ENCODE data around the gene ELF5. TPM values are rescaled to one million over a fixed set of nuclear protein-coding genes. Genes with fewer than 3 reads are reported as not detected.

ELF5 gene
- total and polyA plus RNA-seq, 2 of the 13 experiments (the other 11 are each of a cell fraction or from before 2014, with no cell fraction given), result 0.51 to 2.6 TPM

GRCh38 chr11:34438529-34439507, 74.8 kb downstream of the ELF5 start, which contains the start of gene CAT (continued):
- TF ChIP-seq ZNF710 (CRISPR knock-in tag; IDR thresholded peaks at IDR 0.05; ENCODE audit: borderline replicate concordance), result peak; percentile 78; the same call in 1 of the 2 replicates

DNA sequence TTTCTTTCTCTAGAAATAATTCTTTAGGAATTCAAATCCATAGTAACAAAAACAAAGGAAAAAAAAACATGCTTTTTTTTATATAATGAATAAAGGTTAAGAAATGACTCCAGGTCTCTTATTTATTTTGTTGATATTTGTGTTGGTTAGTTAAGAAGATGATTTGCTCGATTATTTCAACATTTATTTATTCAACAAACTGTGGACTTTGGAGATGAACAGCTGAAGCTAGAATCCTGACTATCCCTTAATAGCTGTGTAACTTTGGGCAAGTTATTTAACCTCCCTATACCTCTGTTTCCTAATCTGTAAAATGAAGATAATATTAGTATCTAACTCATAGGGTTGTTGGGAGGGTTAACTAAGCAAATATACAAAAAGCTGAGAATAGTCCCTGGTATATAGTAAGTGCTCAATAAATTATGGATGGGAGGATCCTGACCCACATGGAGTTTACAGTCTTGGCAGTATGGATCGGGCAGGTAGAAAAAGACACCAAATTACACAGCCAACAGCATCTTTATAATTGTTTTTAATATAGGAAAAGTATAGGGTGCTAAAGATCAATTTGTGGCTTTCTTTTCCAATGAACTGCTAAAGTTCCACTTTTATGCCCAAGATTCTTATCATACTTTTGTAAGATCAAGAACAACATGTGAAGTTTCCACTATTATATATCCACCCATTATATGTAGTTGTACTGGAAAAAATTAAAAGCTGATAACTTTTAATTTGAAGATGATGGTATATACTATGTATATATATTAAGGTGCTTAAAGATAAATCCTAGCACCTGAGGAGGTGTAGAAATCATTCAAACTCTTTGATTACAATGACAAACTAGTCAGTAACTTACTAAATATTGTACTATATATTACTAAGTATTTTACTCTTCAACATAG, 76.1 kb downstream of the ELF5 start:
- intact Hi-C loops (cut with micrococcal nuclease; ENCODE audit: unreplicated experiment), result loop anchor here (2.0 to 5.0 kb wide), 2 partner anchors 71 to 80 kb away; partner anchors contain the start of gene ABTB2
- H4K20me1 ChIP-seq (ENCODE audit: insufficient read depth, low read length), result peaks cover 4% of the 10 kb centered on the region; the same call in 1 of the 2 replicates
- H3K4me2 ChIP-seq (ENCODE audit: low read depth, low read length), result peak overlapping the region; percentile 86
- H3K9me3 ChIP-seq (ENCODE audit: low read length), result no peaks in the 10 kb centered on the region
- H3K79me2 ChIP-seq (ENCODE audit: insufficient read depth, low read length), result peaks cover 31% of the 10 kb centered on the region
- WGBS (ENCODE audit: low lambda C conversion rate), result 50% methylated on average over 2 of the region's 2 CpGs
- POLR2A ChIA-PET, result interaction anchor here (1.4 to 2.6 kb wide), 4 partner anchors 10 to 80 kb away, joined by 4 to 7 read pairs (median 6); partner anchors contain the start of gene ABTB2
- in situ Hi-C loops (cut with HindIII; ENCODE audit: extremely low pct_ligation_motif_present, low pct_unique_long_range_greater_than_20kb), result no loop called here
- no peak overlapping the region for H3K27ac ChIP-seq (ENCODE audit: extremely low read length, insufficient read depth, low read length)
- H3K9ac ChIP-seq (ENCODE audit: insufficient read depth, low read depth, low read length), result peak overlapping the region; percentile 83; the same call in 1 of the 2 replicates
- CTCF ChIA-PET (ENCODE audit: low intra/inter-chr PET ratio, low total read pairs), result no interaction called here
- DNase-seq (ENCODE audit: low spot score) (no peak), ATAC-seq (no peak), FAIRE-seq (no peak)
- H3K4me3 ChIP-seq (replicated peaks in 1 of 3; ENCODE audit: insufficient read depth in 1 of 3, low read depth in 2 of 3, low read length in 3 of 3), result peak overlapping the region in 1 of 3 experiments; percentile 64; a peak in 2 of 6 replicates
- TF ChIP-seq EHMT2 (IDR thresholded peaks at IDR 0.05; ENCODE audit: borderline replicate concordance, low read depth, low read length) (no peak), ATF7 (IDR thresholded peaks at IDR 0.05) (no peak), ATF7 (CRISPR knock-in tag; IDR thresholded peaks at IDR 0.05) (no peak), ZNF660 (CRISPR knock-in tag; IDR thresholded peaks at IDR 0.05; ENCODE audit: borderline replicate concordance, low read depth) (no peak), MIER3 (CRISPR knock-in tag; IDR thresholded peaks at IDR 0.05; ENCODE audit: borderline replicate concordance) (no peak), ZNF143 (CRISPR knock-in tag; IDR thresholded peaks at IDR 0.05) (no peak), CENPX (CRISPR knock-in tag; IDR thresholded peaks at IDR 0.05) (no peak), ZNF713 (CRISPR knock-in tag; IDR thresholded peaks at IDR 0.05) (no peak), ZNF550 (CRISPR knock-in tag; IDR thresholded peaks at IDR 0.05; ENCODE audit: borderline replicate concordance) (no peak), ZNF160 (CRISPR knock-in tag; IDR thresholded peaks at IDR 0.05) (no peak), ZNF552 (CRISPR knock-in tag; IDR thresholded peaks at IDR 0.05; ENCODE audit: borderline replicate concordance) (no peak), ZFP82 (CRISPR knock-in tag; IDR thresholded peaks at IDR 0.05; ENCODE audit: borderline replicate concordance) (no peak), NFIB (CRISPR knock-in tag; IDR thresholded peaks at IDR 0.05; ENCODE audit: borderline replicate concordance) (no peak)
- TF ChIP-seq, protein P1, sequence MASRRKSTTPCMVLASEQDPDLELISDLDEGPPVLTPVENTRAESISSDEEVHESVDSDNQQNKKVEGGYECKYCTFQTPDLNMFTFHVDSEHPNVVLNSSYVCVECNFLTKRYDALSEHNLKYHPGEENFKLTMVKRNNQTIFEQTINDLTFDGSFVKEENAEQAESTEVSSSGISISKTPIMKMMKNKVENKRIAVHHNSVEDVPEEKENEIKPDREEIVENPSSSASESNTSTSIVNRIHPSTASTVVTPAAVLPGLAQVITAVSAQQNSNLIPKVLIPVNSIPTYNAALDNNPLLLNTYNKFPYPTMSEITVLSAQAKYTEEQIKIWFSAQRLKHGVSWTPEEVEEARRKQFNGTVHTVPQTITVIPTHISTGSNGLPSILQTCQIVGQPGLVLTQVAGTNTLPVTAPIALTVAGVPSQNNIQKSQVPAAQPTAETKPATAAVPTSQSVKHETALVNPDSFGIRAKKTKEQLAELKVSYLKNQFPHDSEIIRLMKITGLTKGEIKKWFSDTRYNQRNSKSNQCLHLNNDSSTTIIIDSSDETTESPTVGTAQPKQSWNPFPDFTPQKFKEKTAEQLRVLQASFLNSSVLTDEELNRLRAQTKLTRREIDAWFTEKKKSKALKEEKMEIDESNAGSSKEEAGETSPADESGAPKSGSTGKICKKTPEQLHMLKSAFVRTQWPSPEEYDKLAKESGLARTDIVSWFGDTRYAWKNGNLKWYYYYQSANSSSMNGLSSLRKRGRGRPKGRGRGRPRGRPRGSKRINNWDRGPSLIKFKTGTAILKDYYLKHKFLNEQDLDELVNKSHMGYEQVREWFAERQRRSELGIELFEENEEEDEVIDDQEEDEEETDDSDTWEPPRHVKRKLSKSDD (CRISPR knock-in tag; IDR thresholded peaks at IDR 0.05; ENCODE audit: low read depth), result no peak
- no TSS peak for BruUV-seq (replicated peaks)
- no peaks in the 10 kb centered on the region; a peak in 1 of 5 replicates for H3K27me3 ChIP-seq (ENCODE audit: control insufficient read depth in 1 of 2, insufficient read depth in 2 of 2, low read length in 2 of 2)
- H3K36me3 ChIP-seq (replicated peaks in 1 of 2; ENCODE audit: control insufficient read depth in 1 of 2, insufficient read depth in 2 of 2, low read length in 2 of 2), result no peaks in the 10 kb centered on the region; a peak in 1 of 5 replicates
- peaks cover 58% of the 10 kb centered on the region for H3K4me1 ChIP-seq (ENCODE audit: insufficient read depth, low read length)
- no peak overlapping the region for H2AFZ ChIP-seq (ENCODE audit: low read length)

Data from HepG2 (cell line).